HG03103 (cell line): ENCODE results near the gene GPATCH2L.

Experiments used
- ATAC-seq: cut with Tn5 transposase; IDR thresholded peaks from one replicate; pipeline ENCODE4 v1.9.1; 2021; ENCODE audit warnings: low read depth; ENCODE audit not compliant: unreplicated experiment

The GPATCH2L gene

DNA sequence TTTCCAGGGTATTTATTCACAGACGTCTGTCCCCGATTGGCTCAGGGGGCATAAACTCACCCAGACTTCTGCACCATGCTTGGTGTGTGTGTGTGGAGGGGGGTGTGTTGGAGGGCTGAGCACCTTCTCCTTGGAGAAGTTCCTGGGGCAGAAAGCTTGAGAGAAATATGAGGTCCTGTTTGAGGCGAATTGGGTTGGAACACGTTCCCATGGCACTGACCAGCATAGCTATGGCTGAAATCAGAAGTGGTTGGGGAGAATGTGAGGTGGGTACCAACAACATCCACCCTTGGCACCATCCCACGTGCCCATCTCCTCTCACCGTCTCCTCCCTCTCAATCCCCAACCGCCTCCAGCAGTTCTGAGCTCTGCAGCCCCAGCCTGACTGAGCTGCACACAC, 16.0 kb upstream of the GPATCH2L start:
- ATAC-seq = no peak

DNA sequence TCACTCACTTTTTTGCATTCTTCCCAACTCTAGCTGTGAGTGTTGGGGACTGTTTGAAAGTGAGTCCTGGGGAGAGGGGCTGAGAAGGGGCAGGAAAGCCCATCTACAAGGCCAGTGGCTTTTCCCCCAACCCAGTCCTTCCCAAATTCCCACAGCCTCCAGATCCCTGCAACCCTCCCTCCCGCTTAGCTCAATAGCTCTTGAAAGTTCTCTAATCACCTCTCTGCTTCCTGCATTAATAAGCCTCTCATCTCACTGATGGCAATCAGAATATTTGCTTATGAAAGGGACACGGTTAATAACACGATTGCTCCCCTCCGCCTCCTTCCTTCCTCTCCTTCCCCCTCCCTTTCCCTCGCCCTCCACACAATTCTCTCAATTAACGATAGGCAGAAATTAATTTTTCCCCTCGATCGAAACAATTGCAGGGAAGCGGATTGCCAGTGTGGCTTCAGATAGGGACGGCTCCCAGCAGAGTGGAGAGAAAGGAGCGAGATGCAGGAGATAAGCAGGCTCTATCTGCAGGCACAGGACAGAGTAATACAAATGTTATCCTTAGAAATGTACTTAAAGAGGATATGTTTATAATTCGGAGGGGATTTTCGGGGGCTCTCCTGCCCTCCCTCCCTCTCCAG, 15.1 kb upstream of the GPATCH2L start:
- ATAC-seq = no peak

DNA sequence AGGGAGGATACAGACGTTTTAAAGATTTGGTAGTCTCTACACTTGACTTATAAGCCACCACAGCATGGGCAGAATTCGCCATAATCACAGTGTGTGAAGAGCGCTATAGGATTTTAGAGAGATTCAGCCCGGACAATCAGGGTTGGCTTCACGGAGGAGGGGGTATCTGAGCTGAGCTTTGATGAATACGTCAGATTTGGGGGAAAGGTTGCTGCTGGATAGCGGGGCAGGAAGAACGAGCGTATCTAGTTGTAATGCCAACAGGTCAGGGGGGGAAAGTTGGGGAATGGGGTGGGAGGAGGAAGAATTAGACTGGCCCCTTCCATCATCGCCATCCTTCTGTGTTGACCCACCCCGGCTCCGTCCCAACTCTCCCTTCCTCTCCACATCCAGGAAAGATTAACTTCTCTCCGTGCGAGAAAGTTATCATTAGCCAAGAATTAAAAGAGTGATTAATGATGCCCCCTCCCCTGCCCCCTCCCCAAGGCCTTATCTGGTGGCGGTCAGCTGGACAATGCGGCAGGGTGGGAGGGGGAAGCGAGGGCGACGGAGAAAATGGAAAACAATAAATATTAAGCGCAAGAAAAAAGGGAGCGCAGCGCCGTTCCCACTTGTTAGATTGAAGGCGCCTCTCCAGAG, 13.5 kb upstream of the GPATCH2L start:
- no peak for ATAC-seq

DNA sequence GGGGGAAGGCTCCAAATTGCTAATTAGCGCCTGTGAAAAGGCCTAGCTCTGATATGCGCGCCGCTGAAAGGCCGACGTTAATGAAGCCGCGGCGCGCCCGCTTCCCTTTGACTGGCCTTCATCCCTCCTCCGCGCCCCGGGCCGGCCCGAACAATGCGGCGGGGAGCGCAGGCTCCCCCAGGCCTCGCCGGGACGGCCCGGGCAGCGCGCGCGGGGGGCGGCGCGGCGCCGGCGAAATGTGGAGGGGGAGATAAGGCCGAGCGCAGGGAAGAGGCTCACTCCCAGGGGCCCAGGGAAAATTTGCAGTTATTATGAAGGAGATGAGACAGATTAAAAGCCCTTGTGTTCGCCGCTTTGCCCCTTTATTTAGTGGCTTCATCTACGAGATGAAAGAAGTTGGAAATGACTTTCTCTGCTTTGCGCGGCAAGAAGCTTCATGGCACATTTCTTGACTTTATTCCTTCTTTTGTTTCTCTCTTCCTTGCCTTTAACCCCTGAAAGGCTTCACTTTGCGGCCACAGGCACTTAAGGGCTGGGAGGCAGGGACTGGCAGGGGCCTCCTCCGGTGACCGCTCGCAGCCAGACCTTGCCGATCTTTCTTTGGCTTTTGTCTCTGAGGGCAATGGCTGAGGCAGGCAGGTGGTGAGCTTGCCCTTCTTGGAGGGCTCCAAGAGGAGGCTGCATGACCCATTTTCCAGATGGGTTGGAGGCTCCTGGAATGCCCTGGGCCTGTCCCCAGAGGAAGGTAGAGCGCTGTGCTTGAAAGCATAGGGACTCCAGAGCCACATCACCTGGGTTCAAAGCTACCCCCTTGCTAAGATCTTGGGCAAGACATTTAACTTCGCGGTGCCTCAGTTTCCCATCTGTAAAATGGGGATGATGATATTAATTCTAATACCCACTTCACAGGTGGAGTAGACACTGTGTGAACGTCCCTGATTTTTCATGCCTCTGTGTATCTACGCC, 12.7 kb upstream of the GPATCH2L start:
- ATAC-seq = no peak

DNA sequence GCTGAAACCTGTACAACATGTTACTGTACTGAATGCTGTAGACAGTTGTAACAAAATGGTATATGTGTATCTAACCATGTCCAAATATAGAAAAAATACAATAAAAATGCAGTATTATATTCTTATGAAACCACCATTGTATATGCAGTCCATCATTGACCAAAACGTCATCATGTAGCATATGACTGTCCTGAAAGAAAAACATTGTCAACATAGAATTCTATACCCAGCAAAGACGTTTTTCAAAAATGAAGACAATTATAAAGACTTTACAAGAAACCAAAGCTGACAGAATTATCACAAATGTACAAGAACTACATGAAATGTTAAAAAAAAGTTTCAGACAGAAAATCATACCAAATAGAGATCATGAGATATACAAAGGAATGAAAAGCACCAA, 8.1 kb upstream of the GPATCH2L start:
- no peak for ATAC-seq

DNA sequence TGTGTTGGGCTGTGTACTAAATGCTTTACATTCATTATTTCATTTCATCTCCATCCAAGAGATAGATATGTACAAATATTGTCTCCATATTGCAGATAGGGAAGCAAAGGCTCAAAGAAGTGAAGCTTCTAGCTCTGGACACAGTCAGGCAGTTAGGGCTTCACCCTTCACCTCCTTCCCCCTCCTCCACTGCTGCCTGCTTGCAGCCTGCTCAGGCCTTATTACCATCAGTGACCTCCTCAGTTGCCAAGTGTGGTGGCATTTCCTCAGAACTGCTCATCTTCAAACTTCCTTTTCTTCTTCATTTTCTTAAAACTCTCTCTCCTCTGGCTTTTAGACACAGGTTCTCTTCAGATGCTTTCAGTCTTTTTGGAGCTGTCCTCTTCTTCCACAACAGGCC, 4.7 kb upstream of the GPATCH2L start:
- no peak for ATAC-seq

DNA sequence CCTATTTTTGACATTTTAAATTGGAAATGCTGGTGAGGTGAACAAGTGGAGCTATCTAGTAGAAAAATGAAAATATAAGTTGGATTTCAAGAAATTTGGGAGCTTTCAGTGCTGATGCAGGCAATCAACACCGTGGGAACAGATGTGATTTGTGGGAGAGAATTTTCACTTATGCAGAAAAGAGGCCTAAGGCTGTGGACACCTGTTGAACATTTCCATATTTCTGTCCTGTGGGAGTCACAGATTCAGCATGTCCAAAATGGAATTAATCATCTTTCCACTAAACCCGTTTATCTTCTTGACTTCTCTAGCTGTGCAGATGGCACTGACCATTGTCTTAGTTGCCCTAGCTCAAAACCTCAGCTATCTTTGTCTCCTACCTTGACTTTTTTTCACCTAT, 2.5 kb upstream of the GPATCH2L start:
- no peak for ATAC-seq

DNA sequence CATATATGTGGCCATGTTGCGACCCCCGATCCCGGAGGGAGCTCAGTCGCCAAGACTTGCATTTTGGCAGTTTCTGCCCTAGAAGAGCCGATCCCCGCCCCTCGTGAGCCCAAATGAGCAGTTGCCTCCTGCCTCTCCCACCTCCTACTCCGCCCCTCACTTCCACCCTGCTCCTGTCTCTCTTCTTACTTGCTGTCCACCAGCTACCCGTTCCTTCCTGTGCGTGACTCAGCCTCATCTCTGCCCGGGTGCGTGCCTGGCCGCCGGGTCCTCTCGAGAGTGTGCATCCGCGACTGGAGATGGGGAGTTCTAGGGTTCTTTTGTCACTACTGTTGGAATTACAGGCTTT, 585 bp downstream of the GPATCH2L start:
- ATAC-seq = peak; percentile 45

DNA sequence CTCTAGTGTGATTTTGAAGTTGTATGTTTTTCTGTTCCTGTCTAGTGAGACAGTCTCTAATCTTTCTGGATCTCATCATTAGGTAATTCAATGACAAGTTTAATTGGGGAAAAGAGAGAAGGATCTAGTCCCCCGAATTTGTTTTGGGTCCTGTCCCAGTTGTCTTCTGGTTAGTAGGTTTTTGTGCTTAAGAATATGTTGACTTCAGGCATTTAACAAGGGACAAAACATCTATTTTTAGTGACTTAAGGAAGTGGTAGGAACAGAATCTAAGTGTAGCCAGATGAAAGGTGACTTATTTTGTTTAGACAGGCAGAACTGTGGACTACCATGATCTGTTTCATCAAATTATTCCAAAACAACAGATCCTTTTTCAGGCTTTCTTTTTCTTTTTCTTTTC, 2.2 kb downstream of the GPATCH2L start:
- ATAC-seq = no peak

DNA sequence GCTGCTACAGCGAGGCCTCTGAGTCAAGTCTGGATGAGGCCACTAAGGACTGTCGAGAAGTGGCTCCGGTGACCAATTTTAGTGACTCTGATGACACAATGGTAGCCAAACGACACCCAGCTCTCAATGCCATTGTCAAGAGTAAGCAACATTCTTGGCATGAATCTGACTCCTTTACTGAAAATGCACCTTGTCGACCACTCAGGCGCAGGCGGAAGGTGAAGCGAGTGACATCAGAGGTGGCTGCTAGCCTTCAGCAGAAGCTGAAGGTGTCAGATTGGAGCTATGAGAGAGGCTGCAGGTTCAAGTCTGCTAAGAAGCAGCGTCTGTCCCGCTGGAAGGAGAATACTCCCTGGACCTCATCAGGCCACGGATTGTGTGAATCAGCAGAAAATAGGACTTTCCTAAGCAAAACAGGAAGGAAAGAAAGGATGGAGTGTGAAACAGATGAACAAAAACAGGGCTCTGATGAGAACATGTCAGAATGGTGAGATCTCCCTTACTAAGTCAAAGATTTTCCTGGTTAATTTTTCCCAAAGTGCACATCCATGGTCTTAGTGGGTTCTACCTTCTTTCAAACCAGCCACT, 2.9 kb downstream of the GPATCH2L start:
- no peak for ATAC-seq

DNA sequence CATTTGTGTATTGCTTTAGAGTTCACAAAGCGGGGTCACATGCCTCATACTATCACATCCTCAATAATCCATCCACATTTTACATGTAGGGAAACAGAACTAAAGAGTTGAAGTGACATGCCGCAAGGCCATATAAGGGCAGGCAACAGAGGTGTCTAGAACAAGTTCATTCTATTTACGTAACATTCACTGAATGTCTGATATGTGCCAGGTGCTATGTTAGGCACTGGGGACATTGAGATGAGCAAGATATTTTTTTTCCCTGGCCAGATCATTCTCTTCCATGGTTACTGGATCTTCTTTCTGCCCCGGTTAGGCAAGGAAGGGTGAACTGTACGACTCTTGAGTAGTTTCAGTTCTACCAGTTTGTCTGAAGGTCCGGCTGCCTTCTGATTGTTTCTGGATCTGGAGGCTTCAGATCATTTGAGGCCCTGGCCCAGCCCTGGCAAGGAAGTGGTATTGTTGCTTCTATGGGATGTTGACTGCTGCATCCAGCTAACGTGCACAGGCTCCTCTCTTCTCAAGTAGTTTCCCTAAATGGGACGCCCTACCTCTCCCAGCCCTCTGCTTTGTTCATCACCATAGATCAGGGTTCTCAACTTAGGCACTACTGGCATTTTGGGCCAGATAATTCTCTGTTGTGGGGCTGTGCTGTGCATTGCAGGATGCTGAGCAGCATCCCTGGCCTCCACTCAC, 12.1 kb downstream of the GPATCH2L start:
- no peak for ATAC-seq

DNA sequence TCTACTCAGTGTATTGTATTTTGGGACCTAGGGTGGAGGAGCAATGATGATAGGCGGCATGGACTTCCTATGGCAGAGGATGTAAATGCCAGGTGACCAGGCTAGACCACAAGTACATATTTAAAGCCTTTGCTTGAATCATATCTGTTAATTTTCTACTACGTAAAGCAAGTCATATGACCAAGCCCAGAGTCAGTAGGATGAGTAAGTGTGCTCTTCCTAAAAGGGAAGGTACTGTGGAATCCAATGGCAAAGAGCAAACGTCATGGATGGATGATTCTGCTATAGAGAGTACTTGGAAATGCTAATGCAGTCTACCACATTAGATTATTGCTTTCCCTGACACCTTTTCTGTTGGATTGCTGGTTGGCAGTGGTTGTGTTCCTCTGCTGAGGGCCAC, 16.8 kb downstream of the GPATCH2L start:
- ATAC-seq = no peak

DNA sequence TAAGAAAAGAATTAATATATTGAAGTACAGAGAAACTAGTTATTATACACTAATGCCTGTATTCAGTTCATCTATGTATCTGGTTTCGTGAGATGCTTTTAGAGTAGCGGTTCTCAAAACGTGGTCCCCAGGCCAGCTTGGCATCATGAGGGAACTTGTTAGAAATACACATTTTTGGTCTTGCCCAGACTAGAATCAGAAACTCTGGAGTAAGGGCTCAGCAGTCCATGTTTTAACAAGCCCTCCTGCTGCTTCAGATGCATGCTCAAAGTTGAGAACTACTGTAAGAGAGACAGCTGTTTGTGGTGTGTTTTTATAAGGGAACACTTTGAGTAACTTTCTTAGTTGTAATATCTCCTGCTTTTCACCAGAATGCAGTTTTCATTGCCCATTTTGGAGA, 18.1 kb downstream of the GPATCH2L start:
- no peak for ATAC-seq

DNA sequence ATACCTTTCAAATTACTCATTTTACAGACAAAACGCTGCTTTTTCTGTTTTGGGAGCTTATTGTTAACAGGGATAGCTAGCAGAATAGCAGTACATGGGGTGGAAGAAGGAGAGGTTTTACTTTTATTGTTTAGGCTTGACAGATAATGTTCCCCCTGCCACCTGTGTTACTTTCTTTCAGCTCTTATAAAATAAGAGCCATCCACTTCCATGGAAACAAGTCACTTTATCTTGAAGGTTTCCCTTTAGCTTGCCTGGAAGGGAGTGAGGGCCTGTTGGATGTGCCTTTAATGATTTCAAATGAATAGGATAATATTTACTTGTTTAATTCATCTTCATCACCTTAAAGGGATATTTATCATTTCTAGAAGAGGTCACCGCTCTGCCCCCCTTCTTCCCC, 23.3 kb downstream of the GPATCH2L start:
- ATAC-seq = no peak

DNA sequence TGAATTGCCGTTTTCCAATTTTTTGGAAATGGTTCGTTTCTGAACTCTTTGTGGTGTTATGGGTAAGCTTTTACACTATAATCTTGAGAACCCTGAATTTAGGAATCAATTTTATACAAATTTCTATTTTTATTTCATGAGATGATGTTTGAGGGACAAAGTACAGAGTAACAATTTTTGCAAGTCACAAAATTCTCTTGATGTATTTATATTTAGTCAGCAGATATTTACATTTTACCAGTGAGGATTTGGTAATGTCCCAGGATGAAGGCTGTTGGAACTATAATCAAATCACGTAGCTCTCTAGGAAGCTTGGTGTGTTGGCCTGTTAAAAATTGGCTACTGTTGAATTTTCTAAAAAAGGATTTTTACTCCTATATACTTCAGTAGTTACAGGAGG, 24.2 kb downstream of the GPATCH2L start:
- no peak for ATAC-seq

DNA sequence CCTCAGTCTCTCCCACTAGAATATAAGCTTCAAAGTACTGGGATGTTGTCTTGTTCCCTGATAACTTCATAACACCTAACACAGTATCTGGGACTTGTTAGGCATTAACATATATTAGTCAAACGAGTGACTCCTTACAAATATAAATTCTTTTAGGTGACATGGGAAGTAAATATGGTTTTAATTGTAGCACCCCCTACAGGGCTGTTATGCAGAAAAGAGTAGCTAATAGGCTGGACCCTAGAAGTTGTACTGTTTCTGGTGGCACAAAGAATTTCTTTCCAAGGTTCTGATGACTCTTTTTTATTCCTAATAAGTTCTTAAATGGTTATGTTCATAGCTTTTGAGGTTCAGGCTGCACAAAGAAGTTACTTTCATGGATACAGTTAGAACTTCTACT, 29.8 kb downstream of the GPATCH2L start:
- no peak for ATAC-seq

DNA sequence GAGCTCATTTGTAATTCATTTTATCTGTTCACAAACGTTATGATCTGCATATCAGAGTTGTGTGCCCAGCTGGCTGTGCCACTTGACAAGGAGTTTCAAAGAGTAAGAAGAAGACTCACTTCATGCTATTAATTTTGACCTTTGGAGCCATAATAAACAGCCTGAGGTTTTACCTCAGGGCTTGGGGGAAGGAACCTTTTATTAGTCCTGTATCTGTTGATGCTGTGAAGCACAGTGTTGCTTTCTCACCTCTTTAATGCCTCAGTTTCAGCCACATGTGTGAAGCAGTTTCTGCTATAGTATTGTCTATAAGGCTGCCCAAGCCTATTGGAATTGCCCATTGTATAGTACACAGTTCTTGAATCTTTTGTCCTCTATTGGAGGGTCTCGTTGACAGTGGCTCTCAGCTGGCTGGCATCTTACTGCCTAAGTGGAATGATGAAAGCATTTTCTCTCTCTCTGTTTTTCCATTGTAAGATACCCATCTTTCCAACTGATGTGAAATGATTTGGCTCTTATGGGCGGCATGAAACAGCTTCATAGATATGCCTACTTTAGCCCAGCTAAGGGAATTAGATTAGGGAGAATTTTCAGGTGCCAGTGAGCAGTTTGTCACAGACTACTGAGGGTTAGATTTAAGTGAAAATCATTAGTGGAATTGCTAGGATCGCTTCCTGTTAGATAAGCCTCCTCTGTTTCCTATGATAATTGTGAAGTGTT, 34.7 kb downstream of the GPATCH2L start:
- ATAC-seq = no peak

DNA sequence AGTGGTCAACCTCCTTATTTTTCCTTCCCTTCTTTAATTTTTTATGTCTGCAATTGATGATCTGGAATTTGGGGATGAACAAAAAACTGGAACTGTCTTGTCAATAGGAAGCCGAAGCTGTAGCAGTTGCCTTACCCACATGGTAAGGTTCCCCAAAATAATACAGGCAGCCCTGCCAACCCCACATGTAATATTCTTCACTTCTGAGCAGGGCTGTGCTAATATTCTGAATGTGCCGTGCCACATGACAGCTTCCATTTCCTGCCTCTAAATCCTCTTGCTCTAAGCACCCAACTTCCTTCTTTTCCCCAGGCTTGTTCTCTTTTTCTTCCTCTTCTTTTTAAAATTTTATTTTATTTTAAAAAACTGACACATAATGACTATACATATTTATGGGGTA, 39.6 kb downstream of the GPATCH2L start:
- ATAC-seq = no peak

DNA sequence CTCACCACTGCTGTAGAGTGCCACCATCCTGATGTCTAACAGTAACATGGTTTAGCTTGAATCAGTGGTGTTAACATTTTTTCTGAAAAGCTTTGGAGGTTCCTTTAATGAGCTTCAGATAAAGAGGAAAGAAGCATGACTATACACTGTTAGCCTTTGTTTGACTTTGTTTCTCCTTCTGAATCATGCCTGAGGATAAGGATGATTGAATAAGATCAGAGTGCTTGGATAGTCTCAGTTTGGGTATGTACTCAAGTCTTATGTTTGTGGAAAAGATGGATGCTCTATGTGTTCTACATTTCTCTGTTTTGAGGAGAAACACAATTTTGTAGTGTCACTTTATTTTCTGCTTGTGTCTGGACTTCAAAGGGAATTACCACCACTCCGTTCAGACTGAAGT, 42.0 kb downstream of the GPATCH2L start:
- ATAC-seq = no peak

DNA sequence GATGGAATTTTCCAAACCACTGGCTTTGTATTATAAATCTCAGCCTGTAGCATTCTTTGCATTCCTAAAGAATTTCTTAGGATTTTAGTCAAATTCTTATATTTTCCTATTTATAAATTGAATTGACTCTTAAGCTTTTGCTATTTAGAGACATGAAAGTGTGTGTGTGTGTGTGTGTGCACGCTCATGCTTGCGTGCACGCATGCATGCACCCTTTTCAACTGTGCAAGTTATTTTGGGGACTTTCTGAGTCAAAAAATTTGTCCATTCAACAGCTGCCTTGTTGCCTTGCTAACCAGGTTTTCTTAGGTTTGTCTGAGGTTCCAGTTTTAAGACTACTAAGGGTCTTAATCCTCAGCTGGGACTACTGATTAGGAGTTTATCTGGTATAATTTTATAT, 42.6 kb downstream of the GPATCH2L start:
- ATAC-seq = no peak
